ENCODE data around the gene RYR2.

DNA sequence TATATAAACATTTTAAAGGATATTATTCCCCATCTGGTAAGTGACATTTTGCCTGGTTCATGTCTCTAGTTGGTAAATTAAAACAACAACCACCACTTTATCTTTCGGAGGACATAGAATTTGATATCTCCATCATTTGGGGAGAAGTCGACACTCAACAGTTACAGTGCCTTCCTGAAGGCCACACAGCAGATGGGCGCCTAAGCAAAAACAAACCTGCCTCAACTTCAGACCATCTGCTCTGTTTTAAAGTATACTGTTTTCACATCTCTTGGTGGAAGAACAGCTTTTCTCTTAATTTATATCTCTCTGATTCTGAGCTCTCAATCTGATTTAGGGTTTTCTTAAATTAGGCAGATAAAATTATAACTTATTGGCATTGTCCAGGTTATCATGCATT is 282.2 kb downstream of the RYR2 start:
- TF ChIP-seq, protein P1, sequence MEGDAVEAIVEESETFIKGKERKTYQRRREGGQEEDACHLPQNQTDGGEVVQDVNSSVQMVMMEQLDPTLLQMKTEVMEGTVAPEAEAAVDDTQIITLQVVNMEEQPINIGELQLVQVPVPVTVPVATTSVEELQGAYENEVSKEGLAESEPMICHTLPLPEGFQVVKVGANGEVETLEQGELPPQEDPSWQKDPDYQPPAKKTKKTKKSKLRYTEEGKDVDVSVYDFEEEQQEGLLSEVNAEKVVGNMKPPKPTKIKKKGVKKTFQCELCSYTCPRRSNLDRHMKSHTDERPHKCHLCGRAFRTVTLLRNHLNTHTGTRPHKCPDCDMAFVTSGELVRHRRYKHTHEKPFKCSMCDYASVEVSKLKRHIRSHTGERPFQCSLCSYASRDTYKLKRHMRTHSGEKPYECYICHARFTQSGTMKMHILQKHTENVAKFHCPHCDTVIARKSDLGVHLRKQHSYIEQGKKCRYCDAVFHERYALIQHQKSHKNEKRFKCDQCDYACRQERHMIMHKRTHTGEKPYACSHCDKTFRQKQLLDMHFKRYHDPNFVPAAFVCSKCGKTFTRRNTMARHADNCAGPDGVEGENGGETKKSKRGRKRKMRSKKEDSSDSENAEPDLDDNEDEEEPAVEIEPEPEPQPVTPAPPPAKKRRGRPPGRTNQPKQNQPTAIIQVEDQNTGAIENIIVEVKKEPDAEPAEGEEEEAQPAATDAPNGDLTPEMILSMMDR (IDR thresholded peaks at IDR 0.05) = no peak
- no peak for TF ChIP-seq POLR2A (IDR thresholded peaks at IDR 0.05)
